ENCODE measurements around the gene RCL1. TPM values are rescaled to one million over a fixed set of nuclear protein-coding genes. Genes with fewer than 3 reads are reported as not detected.
A peak's percentile ranks its signal among the peaks of the same experiment; 100 is the strongest.
"Not testable (repeated sequence)": the region's sequence is repeated elsewhere in the genome, so short reads cannot be mapped to it uniquely, and the experiment has no call there.

Gene RCL1
- total RNA-seq, 1 experiment from 2014 or later, result 34.4 TPM

- not testable (repeated sequence) for H2BK12ac ChIP-seq (ENCODE audit: insufficient read length, low read depth, low read length); H4K91ac ChIP-seq (ENCODE audit: insufficient read length, low read depth, low read length); H3K56ac ChIP-seq (ENCODE audit: insufficient read length, low read depth, low read length); H3K79me1 ChIP-seq (ENCODE audit: insufficient read depth, low read depth, low read length, poor library complexity, severe bottlenecking); H4K5ac ChIP-seq (ENCODE audit: insufficient read length, low read depth, low read length); H3K79me2 ChIP-seq (ENCODE audit: insufficient read depth, low read length); H4K8ac ChIP-seq (replicated peaks; ENCODE audit: insufficient read length, low read depth, low read length); H2BK20ac ChIP-seq (ENCODE audit: low read depth, low read length, poor library complexity, severe bottlenecking); H4K20me1 ChIP-seq (ENCODE audit: control insufficient read depth, insufficient read depth, insufficient read length); H2BK5ac ChIP-seq (ENCODE audit: insufficient read length, low read length); H3K18ac ChIP-seq (ENCODE audit: insufficient read length, low read depth, low read length); H3K27me3 ChIP-seq (ENCODE audit: insufficient read depth, low read length); H2AK5ac ChIP-seq (ENCODE audit: insufficient read length, low read length); H2BK120ac ChIP-seq (ENCODE audit: low read depth, low read length, poor library complexity, severe bottlenecking); H3K23ac ChIP-seq (ENCODE audit: insufficient read length, low read depth, low read length); H3T11ph ChIP-seq (ENCODE audit: low read length); H3K27ac ChIP-seq (ENCODE audit: insufficient read length, low read depth, low read length); H3K4ac ChIP-seq (ENCODE audit: low read depth, low read length); H3K4me1 ChIP-seq (ENCODE audit: insufficient read depth, low read length); H3K14ac ChIP-seq (ENCODE audit: insufficient read depth, low read length); H3K9me3 ChIP-seq (ENCODE audit: control insufficient read depth, low read depth, low read length); H2BK15ac ChIP-seq (ENCODE audit: low read depth, low read length); H3K4me2 ChIP-seq (ENCODE audit: insufficient read depth, insufficient read length, low read length); H3K27me3 Mint-ChIP-seq (ENCODE audit: low read depth); H3K9ac ChIP-seq (ENCODE audit: extremely low read depth, insufficient read length, low read length); H2AFZ ChIP-seq (ENCODE audit: low read length); H3K23me2 ChIP-seq (ENCODE audit: insufficient read length, low read depth, low read length, poor library complexity, severe bottlenecking)
- H3K9me3 Mint-ChIP-seq, result peaks cover 7 to 10% of the 10 kb centered on the region in 2 experiments; a peak in 4 of 5 replicates
- peaks cover 3 to 14% (median 8%) of the 10 kb centered on the region in 3 experiments for H3K36me3 Mint-ChIP-seq (ENCODE audit: insufficient read depth in 1 of 3, low read depth in 3 of 3)
- peak; percentile 64 for DNase-seq
- no CpG with 5 or more reads among the region's 11 CpGs for WGBS (ENCODE audit: extremely low coverage, insufficient read length, low lambda C conversion rate)
- H3K4me1 Mint-ChIP-seq, result peaks cover 12 to 14% of the 10 kb centered on the region in 2 experiments
- peak overlapping the region in 2 of 3 experiments; percentile 8 to 91; a peak in 3 of 7 replicates for H3K27ac Mint-ChIP-seq
- peak overlapping the region in 1 of 2 experiments; percentile 17; a peak in 1 of 5 replicates for H3K4me3 Mint-ChIP-seq
Observed at GRCh38 chr9:4901401-4902134, 108.8 kb downstream of the RCL1 start.
